Bronchial epithelial cell (primary cell): ENCODE data around the gene CCSER1. TPM values are rescaled to one million over a fixed set of nuclear protein-coding genes. Genes with fewer than 3 reads are reported as not detected.
"Not testable (repeated sequence)": the region's sequence is repeated elsewhere in the genome, so short reads cannot be mapped to it uniquely, and the experiment has no call there.

ENCODE experiments used
- DNase-seq: peaks from one replicate; pipeline ENCODE4 v3.0.0-alpha.2; 2010; ENCODE audit warnings: low read depth
- FAIRE-seq: peaks from 2 replicates; lab custom pipeline; 2011; peaks lifted over from hg19 to GRCh38; lab: Jason Lieb, UNC
- H3K27me3 ChIP-seq: 2 replicates; pipeline ENCODE4 v1.5.1; 2011; ENCODE audit warnings: low read length; ENCODE audit not compliant: control insufficient read depth, insufficient read depth
- H3K36me3 ChIP-seq: 2 replicates; pipeline ENCODE4 v1.5.1; 2011; ENCODE audit warnings: low read length; ENCODE audit not compliant: control insufficient read depth, insufficient read depth
- H3K4me3 ChIP-seq: 2 replicates; pipeline ENCODE4 v1.5.1; 2011; ENCODE audit warnings: mild to moderate bottlenecking, low read depth, low read length, control low read depth
- CTCF ChIP-seq: IDR thresholded peaks from 2 replicates; pipeline ENCODE4 v1.5.1; 2011; ENCODE audit warnings: mild to moderate bottlenecking, moderate library complexity, low read length, control low read depth, inconsistent platforms; ENCODE audit not compliant: insufficient read depth, severe bottlenecking
- total RNA-seq: library from RNA; depleted of rRNA; stranded (reverse); fragments of >200 nt; gene quantifications from 2 replicates; pipeline ENCODE4 v1.2.1, GENCODE V29; 2014

Gene CCSER1
- total RNA-seq, 1 donor from 2014 or later, result 6.6 TPM

DNA sequence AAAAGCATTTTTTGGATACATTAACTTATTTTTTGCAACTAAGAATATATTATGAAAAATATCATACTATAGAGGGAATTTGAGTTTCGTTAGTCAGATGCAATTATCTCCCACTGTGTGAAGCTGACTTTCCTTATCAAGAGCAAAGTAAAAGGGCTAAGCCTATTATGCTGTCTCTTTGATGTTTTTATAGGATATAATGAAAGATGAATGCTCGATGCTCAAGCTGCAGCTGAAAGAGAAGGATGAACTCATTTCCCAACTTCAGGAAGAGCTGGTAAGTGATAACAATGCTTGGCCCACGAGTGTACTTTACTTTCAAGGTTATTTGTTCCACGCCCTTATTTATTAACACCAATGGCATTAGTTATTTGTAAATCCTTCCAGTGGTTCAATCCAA, 688.4 kb downstream of the CCSER1 start:
- Histone ChIP-seq H3K27me3 (no peaks in the 10 kb centered on the region), H3K36me3 (no peaks in the 10 kb centered on the region), H3K4me3 (no peak overlapping the region)
- DNase-seq, result no peak
- TF ChIP-seq CTCF, result no peak
- FAIRE-seq, result no peak

DNA sequence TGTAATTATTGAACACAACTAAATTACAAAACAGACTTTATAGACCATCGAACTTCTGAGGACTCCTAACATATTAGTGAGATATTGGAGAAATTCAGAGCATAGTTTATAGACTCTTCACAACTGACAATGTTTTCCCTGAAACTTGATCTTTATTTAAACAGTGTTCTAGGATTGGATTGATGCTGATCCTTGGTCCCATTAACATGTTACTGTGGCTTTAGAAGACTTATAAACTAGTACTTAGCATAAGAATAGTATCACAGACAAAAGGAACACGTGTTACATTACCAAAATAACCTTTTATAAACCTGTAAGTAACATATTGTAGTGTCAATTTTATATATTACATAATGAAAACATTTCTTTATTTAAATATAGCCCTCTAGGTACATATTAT, 689.6 kb downstream of the CCSER1 start:
- FAIRE-seq, result no peak
- DNase-seq, result no peak
- no peaks in the 10 kb centered on the region for H3K36me3 ChIP-seq
- H3K4me3 ChIP-seq, result no peak overlapping the region
- no peaks in the 10 kb centered on the region for H3K27me3 ChIP-seq
- no peak for TF ChIP-seq CTCF

GRCh38 chr4:90824266-90825150, 697.3 kb downstream of the CCSER1 start:
- DNase-seq, result no peak
- Histone ChIP-seq H3K27me3 (no peaks in the 10 kb centered on the region), H3K4me3 (no peak overlapping the region), H3K36me3 (no peaks in the 10 kb centered on the region)
- FAIRE-seq, result no peak
- no peak for TF ChIP-seq CTCF

DNA sequence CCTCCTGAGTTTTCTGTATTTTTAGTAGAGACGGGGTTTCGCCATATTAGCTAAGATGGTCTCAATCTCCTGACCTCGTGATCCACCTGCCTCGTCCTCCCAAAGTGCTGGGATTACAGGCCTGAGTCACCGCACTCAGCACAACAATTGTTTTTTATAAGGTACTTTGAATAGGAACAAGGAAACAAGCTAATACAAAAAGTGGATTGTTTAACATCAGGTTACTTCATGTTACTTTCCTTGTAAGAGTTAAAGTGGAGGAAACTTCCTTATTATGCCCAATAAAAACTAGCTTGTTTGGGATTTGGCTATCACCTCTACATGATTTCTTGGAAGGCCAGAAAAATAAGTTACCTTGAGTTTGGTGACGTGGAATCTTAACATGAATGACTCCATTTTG, 698.7 kb downstream of the CCSER1 start:
- TF ChIP-seq CTCF, result no peak
- DNase-seq, result no peak
- no peaks in the 10 kb centered on the region for H3K27me3 ChIP-seq
- H3K4me3 ChIP-seq, result no peak overlapping the region
- no peaks in the 10 kb centered on the region for H3K36me3 ChIP-seq
- no peak for FAIRE-seq

DNA sequence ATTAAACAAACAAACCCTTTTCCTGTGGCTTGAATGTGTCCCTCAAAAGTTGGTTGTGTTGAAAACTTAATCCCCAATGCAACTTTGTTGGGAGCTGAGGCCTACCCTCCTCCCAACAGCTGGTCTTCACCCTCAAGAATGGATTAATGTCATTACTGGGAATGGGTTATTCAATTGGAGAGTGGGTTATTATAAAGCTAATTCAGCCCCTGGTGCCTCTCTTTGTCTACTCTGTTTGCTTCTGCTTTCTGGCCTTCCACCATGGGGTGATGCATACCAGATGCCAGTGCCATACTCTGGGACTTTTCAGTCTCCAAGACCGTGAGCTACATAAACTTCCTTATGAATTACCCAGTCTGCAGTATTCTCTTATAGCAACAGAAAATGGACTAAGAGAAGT, 706.5 kb downstream of the CCSER1 start:
- FAIRE-seq (no peak), DNase-seq (no peak)
- no peak overlapping the region for H3K4me3 ChIP-seq
- no peaks in the 10 kb centered on the region for H3K27me3 ChIP-seq
- no peak for TF ChIP-seq CTCF
- no peaks in the 10 kb centered on the region for H3K36me3 ChIP-seq

GRCh38 chr4:90837241-90837640, 710.0 kb downstream of the CCSER1 start:
- no peak for TF ChIP-seq CTCF
- no peak for DNase-seq
- no peak for FAIRE-seq
- H3K4me3 ChIP-seq, result no peak overlapping the region
- no peaks in the 10 kb centered on the region for H3K36me3 ChIP-seq
- no peaks in the 10 kb centered on the region for H3K27me3 ChIP-seq

GRCh38 chr4:90838859-90839258, 711.7 kb downstream of the CCSER1 start:
- FAIRE-seq, H3K36me3 ChIP-seq, H3K27me3 ChIP-seq, DNase-seq, H3K4me3 ChIP-seq: not testable (repeated sequence)
